HCT116 (cell line): ENCODE measurements around the gene TRHDE. TPM values are rescaled to one million over a fixed set of nuclear protein-coding genes. Genes with fewer than 3 reads are reported as not detected.

Experiments used
- ATAC-seq: fragments of 200-7000 bp; cut with Tn5 transposase; 2 replicates; pipeline ENCODE4 v1.9.1; 2020; ENCODE audit warnings: mild to moderate bottlenecking, moderate library complexity
- BruUV-seq: library from RNA; stranded (reverse); fragments of 400-500 nt; replicated peaks from 2 replicates; lab custom pipeline; 2021; lab: Mats Ljungman, UMichigan
- CTCF ChIA-PET: fragments of 300-600 bp; sonication (Branson Sonifier 250); formaldehyde crosslinking; loops from one replicate; lab custom pipeline; 2021; ENCODE audit warnings: antibody characterized with exemption; lab: Charles Lee
- POLR2A ChIA-PET: fragments of 300-600, 350-600 bp; sonication (Branson Sonifier 250); formaldehyde crosslinking; loops from one replicate; lab custom pipeline; 2021; ENCODE audit warnings: antibody characterized with exemption; lab: Charles Lee
- RAD21 ChIA-PET, 2 experiments: fragments of 300-600 bp; sonication (Branson Sonifier 250); formaldehyde crosslinking; loops; one replicate each; lab custom pipeline; 2023; ENCODE audit warnings: low total read pairs in 2 of 2; ENCODE audit not compliant: uncharacterized antibody in 2 of 2, unreplicated experiment in 2 of 2, low non-redundant PET in 1 of 2; lab: Charles Lee
- DNase-seq: peaks from one replicate; pipeline ENCODE4 v3.0.0-alpha.2; 2010; ENCODE audit warnings: low read depth, low spot score
- H2AFZ ChIP-seq: fragments of 200-600 bp; shearing (Covaris generic), sonication (generic); 2 replicates; pipeline ENCODE4 v1.6.1; 2017; ENCODE audit warnings: low read depth, mixed run types, mixed read lengths, antibody characterized with exemption, low read length; ENCODE audit not compliant: poor library complexity, severe bottlenecking
- H3K27ac ChIP-seq: 2 replicates; pipeline ENCODE4 v1.5.1; 2012; ENCODE audit warnings: low read depth, low read length
- H3K27me3 ChIP-seq: fragments of 200-600 bp; sonication (generic); 2 replicates; pipeline ENCODE4 v1.6.1; 2016; ENCODE audit warnings: mixed run types, low read length, mixed read lengths; ENCODE audit not compliant: insufficient read depth
- H3K36me3 ChIP-seq, 2 experiments: fragments of 200-500 bp in 1 of 2; fragments of 200-600 bp in 1 of 2; sonication (Bioruptor generic) in 1 of 2; sonication (generic) in 1 of 2; 2 replicates each; pipeline versions ENCODE4 v1.5.1 to v1.6.1; 2014 to 2016; ENCODE audit warnings: low read length in 2 of 2, inconsistent platforms in 1 of 2, mixed read lengths in 1 of 2, mixed run types in 1 of 2; ENCODE audit not compliant: insufficient read depth in 2 of 2, control insufficient read depth in 1 of 2
- H3K4me1 ChIP-seq, 2 experiments: fragments of 200-600 bp in 1 of 2; sonication (generic) in 1 of 2; 2 replicates each; pipeline versions ENCODE4 v1.5.1 to v1.6.1; 2012 to 2017; ENCODE audit warnings: low read length in 2 of 2, inconsistent platforms in 1 of 2, mild to moderate bottlenecking in 1 of 2, mixed read lengths in 1 of 2, mixed run types in 1 of 2, moderate library complexity in 1 of 2; ENCODE audit not compliant: insufficient read depth in 2 of 2, control insufficient read depth in 1 of 2
- H3K4me2 ChIP-seq: fragments of 200-600 bp; sonication (generic); 2 replicates; pipeline ENCODE4 v1.6.1; 2017; ENCODE audit warnings: mixed run types, low read length, mixed read lengths
- H3K4me3 ChIP-seq, 2 experiments: fragments of 200-600 bp in 1 of 2; sonication (generic) in 1 of 2; replicated peaks in 1 of 2; 2 replicates each; pipeline ENCODE4 v1.5.1; 2011 to 2016; ENCODE audit warnings: low read length in 2 of 2, control low read depth in 1 of 2, low read depth in 1 of 2, mild to moderate bottlenecking in 1 of 2, mixed read lengths in 1 of 2, mixed run types in 1 of 2
- H3K79me2 ChIP-seq: fragments of 200-600 bp; sonication (generic); 2 replicates; pipeline ENCODE4 v1.6.1; 2017; ENCODE audit warnings: mild to moderate bottlenecking, mixed run types, low read length, moderate library complexity, mixed read lengths; ENCODE audit not compliant: insufficient read depth
- H3K9ac ChIP-seq: fragments of 200-600 bp; sonication (generic); 2 replicates; pipeline ENCODE4 v1.6.1; 2016; ENCODE audit warnings: low read length, mixed read lengths
- H3K9me2 ChIP-seq: fragments of 200-600 bp; sonication (generic), shearing (Covaris generic); 2 replicates; pipeline ENCODE4 v1.6.1; 2017; ENCODE audit warnings: mixed run types, mild to moderate bottlenecking, moderate library complexity; ENCODE audit not compliant: insufficient read depth
- H3K9me3 ChIP-seq, 2 experiments: fragments of 200-500 bp in 1 of 2; fragments of 200-600 bp in 1 of 2; sonication (Bioruptor generic) in 1 of 2; sonication (generic) in 1 of 2; 2 replicates each; pipeline ENCODE4 v1.6.1; 2014 to 2017; ENCODE audit warnings: low read length in 2 of 2, mixed read lengths in 2 of 2, inconsistent platforms in 1 of 2, low read depth in 1 of 2, mild to moderate bottlenecking in 1 of 2, mixed run types in 1 of 2, moderate library complexity in 1 of 2; ENCODE audit not compliant: control insufficient read depth in 1 of 2, insufficient read depth in 1 of 2
- H4K20me1 ChIP-seq: fragments of 200-600 bp; sonication (generic), shearing (Covaris generic); 2 replicates; pipeline ENCODE4 v1.6.1; 2017; ENCODE audit warnings: mixed run types, mild to moderate bottlenecking, moderate library complexity; ENCODE audit not compliant: insufficient read depth
- ELF1 ChIP-seq: IDR thresholded peaks from 2 replicates; pipeline ENCODE4 v1.6.1; 2012; ENCODE audit warnings: low read depth, borderline replicate concordance
- FOSL1 ChIP-seq: IDR thresholded peaks from 2 replicates; pipeline ENCODE4 v1.6.1; 2012; ENCODE audit warnings: low read depth
- MAX ChIP-seq: IDR thresholded peaks from 2 replicates; pipeline ENCODE4 v1.6.1; 2012
- POLR2AphosphoS5 ChIP-seq: IDR thresholded peaks from 2 replicates; pipeline ENCODE4 v1.6.1; 2011; ENCODE audit warnings: mild to moderate bottlenecking, low read depth, low read length, moderate library complexity
- SIN3A ChIP-seq: IDR thresholded peaks from 2 replicates; pipeline ENCODE4 v1.6.1; 2012; ENCODE audit warnings: low read depth
- SRF ChIP-seq: IDR thresholded peaks from 2 replicates; pipeline ENCODE4 v1.6.1; 2012; ENCODE audit warnings: low read depth
- TCF7L2 ChIP-seq: IDR thresholded peaks from 2 replicates; pipeline ENCODE4 v1.7.0; 2011; ENCODE audit warnings: borderline replicate concordance, inconsistent platforms; ENCODE audit not compliant: insufficient read depth, insufficient read length; ENCODE audit errors: extremely low read depth
- YY1 ChIP-seq: IDR thresholded peaks from 2 replicates; pipeline ENCODE4 v1.6.1; 2011; ENCODE audit warnings: low read length, low read depth, moderate library complexity, mild to moderate bottlenecking; ENCODE audit not compliant: insufficient replicate concordance; ENCODE audit errors: extremely low read depth
- ZFX ChIP-seq: fragments of 450-650 bp; IDR thresholded peaks from 2 replicates; pipeline ENCODE4 v1.6.1; 2017
- intact Hi-C: fragments of 100-400 bp; cut with micrococcal nuclease; formaldehyde crosslinking; loops from 2 replicates; pipeline ENCODE4 v1.10.0; 2022
- total RNA-seq: library from RNA; stranded (reverse); gene quantifications from one replicate; pipeline ENCODE4 v1.2.1, GENCODE V29; 2021; ENCODE audit not compliant: unreplicated experiment
- TF ChIP-seq, protein P1 (sequence below), 3 experiments: fragments of 200-600 bp in 1 of 3; sonication (generic) in 1 of 3; IDR thresholded peaks in 2 of 3; conservative IDR thresholded peaks in 1 of 3; 2 replicates each; pipeline ENCODE4 v1.5.1; 2012 to 2017; ENCODE audit warnings: low read depth in 2 of 3, low read length in 2 of 3, antibody characterized with exemption in 1 of 3, borderline replicate concordance in 1 of 3, control low read depth in 1 of 3, mild to moderate bottlenecking in 1 of 3, mixed read lengths in 1 of 3, mixed run types in 1 of 3, moderate library complexity in 1 of 3; ENCODE audit not compliant: insufficient read depth in 1 of 3
- TF ChIP-seq, protein P2 (sequence below): IDR thresholded peaks from 2 replicates; pipeline ENCODE4 v1.6.1; 2012; ENCODE audit warnings: low read depth

TRHDE gene
- total RNA-seq, 1 experiment from 2014 or later, result 2.9 TPM

DNA sequence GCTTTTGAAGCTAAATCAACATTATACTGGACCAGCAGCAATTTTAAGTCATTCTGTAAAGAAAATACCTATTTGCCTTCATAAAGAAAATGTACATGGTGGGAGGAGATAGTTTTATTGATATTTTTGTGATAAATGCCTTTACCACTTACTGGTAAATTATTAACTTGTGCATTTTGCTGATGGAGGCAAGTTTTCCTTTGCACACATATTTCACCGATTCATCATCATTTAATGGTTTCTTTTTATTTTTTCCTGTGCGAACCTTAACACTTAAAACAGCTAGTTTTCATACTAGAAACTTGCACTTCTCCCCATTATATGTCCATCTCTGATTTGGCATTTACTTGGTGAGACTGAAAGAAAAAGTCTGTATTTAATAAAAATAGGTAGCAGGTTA, 239.3 kb downstream of the TRHDE start:
- CTCF ChIA-PET, result no interaction called here
- no peak overlapping the region for H3K27ac ChIP-seq
- no peak for ATAC-seq
- H2AFZ ChIP-seq, result no peak overlapping the region
- RAD21 ChIA-PET, result no interaction called here
- H3K36me3 ChIP-seq, result no peaks in the 10 kb centered on the region
- H3K79me2 ChIP-seq, result no peaks in the 10 kb centered on the region
- POLR2A ChIA-PET, result no interaction called here
- no peak overlapping the region for H3K4me3 ChIP-seq
- TF ChIP-seq, protein P1, sequence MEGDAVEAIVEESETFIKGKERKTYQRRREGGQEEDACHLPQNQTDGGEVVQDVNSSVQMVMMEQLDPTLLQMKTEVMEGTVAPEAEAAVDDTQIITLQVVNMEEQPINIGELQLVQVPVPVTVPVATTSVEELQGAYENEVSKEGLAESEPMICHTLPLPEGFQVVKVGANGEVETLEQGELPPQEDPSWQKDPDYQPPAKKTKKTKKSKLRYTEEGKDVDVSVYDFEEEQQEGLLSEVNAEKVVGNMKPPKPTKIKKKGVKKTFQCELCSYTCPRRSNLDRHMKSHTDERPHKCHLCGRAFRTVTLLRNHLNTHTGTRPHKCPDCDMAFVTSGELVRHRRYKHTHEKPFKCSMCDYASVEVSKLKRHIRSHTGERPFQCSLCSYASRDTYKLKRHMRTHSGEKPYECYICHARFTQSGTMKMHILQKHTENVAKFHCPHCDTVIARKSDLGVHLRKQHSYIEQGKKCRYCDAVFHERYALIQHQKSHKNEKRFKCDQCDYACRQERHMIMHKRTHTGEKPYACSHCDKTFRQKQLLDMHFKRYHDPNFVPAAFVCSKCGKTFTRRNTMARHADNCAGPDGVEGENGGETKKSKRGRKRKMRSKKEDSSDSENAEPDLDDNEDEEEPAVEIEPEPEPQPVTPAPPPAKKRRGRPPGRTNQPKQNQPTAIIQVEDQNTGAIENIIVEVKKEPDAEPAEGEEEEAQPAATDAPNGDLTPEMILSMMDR (IDR thresholded peaks at IDR 0.05 in 2 of 3, conservative IDR thresholded peaks at IDR 0.05 in 1 of 3; ENCODE audit: borderline replicate concordance in 1 of 3, insufficient read depth in 1 of 3, low read depth in 2 of 3, low read length in 2 of 3), result no peak
- TF ChIP-seq ELF1 (no peak), SIN3A (no peak), SRF (no peak)
- TF ChIP-seq, all 23 proteins: peak for 0
- intact Hi-C loops, result no loop called here
- H3K4me2 ChIP-seq, result no peak overlapping the region
- H3K27me3 ChIP-seq, result no peaks in the 10 kb centered on the region
- H4K20me1 ChIP-seq, result no peaks in the 10 kb centered on the region
- BruUV-seq, result no TSS peak
- no peak for DNase-seq
- H3K4me1 ChIP-seq, result no peaks in the 10 kb centered on the region
- no peak overlapping the region for H3K9ac ChIP-seq
- no peaks in the 10 kb centered on the region for H3K9me2 ChIP-seq
- no peaks in the 10 kb centered on the region for H3K9me3 ChIP-seq

GRCh38 chr12:72511906-72512305, 239.7 kb downstream of the TRHDE start:
- intact Hi-C loops, result no loop called here
- H3K9me3 ChIP-seq, result no peaks in the 10 kb centered on the region
- no peaks in the 10 kb centered on the region for H3K36me3 ChIP-seq
- H3K27ac ChIP-seq, result no peak overlapping the region
- no TSS peak for BruUV-seq
- H3K27me3 ChIP-seq, result no peaks in the 10 kb centered on the region
- ChIA-PET RAD21 (no interaction called here), POLR2A (no interaction called here), CTCF (no interaction called here)
- H2AFZ ChIP-seq, result no peak overlapping the region
- DNase-seq (no peak), ATAC-seq (no peak)
- no peaks in the 10 kb centered on the region for H3K9me2 ChIP-seq
- H3K9ac ChIP-seq, result no peak overlapping the region
- H3K79me2 ChIP-seq, result no peaks in the 10 kb centered on the region
- no peaks in the 10 kb centered on the region for H3K4me1 ChIP-seq
- no peak overlapping the region for H3K4me2 ChIP-seq
- no peaks in the 10 kb centered on the region for H4K20me1 ChIP-seq
- no peak overlapping the region for H3K4me3 ChIP-seq
- no peak for TF ChIP-seq ELF1
- no peak for TF ChIP-seq SRF
- no peak for TF ChIP-seq FOSL1
- no peak for TF ChIP-seq YY1
- no peak for TF ChIP-seq SIN3A
- no peak for TF ChIP-seq ZFX
- TF ChIP-seq POLR2AphosphoS5, result no peak
- TF ChIP-seq, protein P1 (IDR thresholded peaks at IDR 0.05 in 2 of 3, conservative IDR thresholded peaks at IDR 0.05 in 1 of 3; ENCODE audit: borderline replicate concordance in 1 of 3, insufficient read depth in 1 of 3, low read depth in 2 of 3, low read length in 2 of 3), result no peak
- TF ChIP-seq, protein P2, sequence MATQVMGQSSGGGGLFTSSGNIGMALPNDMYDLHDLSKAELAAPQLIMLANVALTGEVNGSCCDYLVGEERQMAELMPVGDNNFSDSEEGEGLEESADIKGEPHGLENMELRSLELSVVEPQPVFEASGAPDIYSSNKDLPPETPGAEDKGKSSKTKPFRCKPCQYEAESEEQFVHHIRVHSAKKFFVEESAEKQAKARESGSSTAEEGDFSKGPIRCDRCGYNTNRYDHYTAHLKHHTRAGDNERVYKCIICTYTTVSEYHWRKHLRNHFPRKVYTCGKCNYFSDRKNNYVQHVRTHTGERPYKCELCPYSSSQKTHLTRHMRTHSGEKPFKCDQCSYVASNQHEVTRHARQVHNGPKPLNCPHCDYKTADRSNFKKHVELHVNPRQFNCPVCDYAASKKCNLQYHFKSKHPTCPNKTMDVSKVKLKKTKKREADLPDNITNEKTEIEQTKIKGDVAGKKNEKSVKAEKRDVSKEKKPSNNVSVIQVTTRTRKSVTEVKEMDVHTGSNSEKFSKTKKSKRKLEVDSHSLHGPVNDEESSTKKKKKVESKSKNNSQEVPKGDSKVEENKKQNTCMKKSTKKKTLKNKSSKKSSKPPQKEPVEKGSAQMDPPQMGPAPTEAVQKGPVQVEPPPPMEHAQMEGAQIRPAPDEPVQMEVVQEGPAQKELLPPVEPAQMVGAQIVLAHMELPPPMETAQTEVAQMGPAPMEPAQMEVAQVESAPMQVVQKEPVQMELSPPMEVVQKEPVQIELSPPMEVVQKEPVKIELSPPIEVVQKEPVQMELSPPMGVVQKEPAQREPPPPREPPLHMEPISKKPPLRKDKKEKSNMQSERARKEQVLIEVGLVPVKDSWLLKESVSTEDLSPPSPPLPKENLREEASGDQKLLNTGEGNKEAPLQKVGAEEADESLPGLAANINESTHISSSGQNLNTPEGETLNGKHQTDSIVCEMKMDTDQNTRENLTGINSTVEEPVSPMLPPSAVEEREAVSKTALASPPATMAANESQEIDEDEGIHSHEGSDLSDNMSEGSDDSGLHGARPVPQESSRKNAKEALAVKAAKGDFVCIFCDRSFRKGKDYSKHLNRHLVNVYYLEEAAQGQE, result no peak
- no peak for TF ChIP-seq MAX
- no peak for TF ChIP-seq TCF7L2
